ENCODE results near the gene GIPC2. TPM values are rescaled to one million over a fixed set of nuclear protein-coding genes. Genes with fewer than 3 reads are reported as not detected.

GIPC2 gene
- polyA plus RNA-seq, 2 of the 4 experiments (the other 2 are of a cell fraction) = 0.06 TPM; not detected in 1

- POLR2A ChIA-PET = no interaction called here
- WGBS (ENCODE audit: missing lambda C conversion rate) = 3% methylated on average over 3 of the region's 3 CpGs
- Histone ChIP-seq H3K9me3 (no peaks in the 10 kb centered on the region), H3K27ac (no peak overlapping the region), H3K4me2 (no peak overlapping the region), H3K4me1 (no peaks in the 10 kb centered on the region), H3K4me3 (no peak overlapping the region)
- DNase-seq (ENCODE audit: low read depth in 1 of 2, low spot score in 1 of 2) (no peak), FAIRE-seq (no peak), ATAC-seq (no peak)
- CTCF ChIA-PET = no interaction called here
- TF ChIP-seq RFX5 (IDR thresholded peaks at IDR 0.05) (no peak), BHLHE40 (IDR thresholded peaks at IDR 0.05; ENCODE audit: low read depth, low read length) (no peak), FOSB (CRISPR knock-in tag; IDR thresholded peaks at IDR 0.05) (no peak), JUNB (IDR thresholded peaks at IDR 0.05) (no peak)
Measured at GRCh38 chr1:78184460-78185072, 138.8 kb downstream of the GIPC2 start.

Small RNA genes within 50 kb of the gene (small RNA-seq; reads per million reads assigned to genes)
- gene AC103591.3 (1.2 to 13.0 (median 4.3) reads per million in 6 experiments), gene RNA5SP22 (0 to 0.69 (median 0) reads per million in 6 experiments), gene RNU6-1102P (0 reads per million in 6 experiments)

Other genes starting within 250 kb of the GIPC2 start
- gene NEXN, start 157.3 kb upstream of the GIPC2 start, polyA plus RNA-seq (2011; rRNA removed) = 0.54 and 1.8 TPM in 2 replicates
- 7.3 to 8.7 TPM (median 8.2 TPM) in 3 replicates for gene NEXN, start 157.3 kb upstream of the GIPC2 start, polyA plus RNA-seq (2017; fragmentation: RNase III; extraction: RNeasy Plus Mini Kit Qiagen cat#74134 plus additional on column Dnase treatment)
- gene FUBP1, start 66.9 kb upstream of the GIPC2 start, polyA plus RNA-seq (2011; rRNA removed) = 126 and 183 TPM in 2 replicates
- 126 to 131 TPM (median 128 TPM) in 3 replicates for gene FUBP1, start 66.9 kb upstream of the GIPC2 start, polyA plus RNA-seq (2017; fragmentation: RNase III; extraction: RNeasy Plus Mini Kit Qiagen cat#74134 plus additional on column Dnase treatment)
- 18.5 and 30.0 TPM in 2 replicates for gene DNAJB4, start 41.0 kb upstream of the GIPC2 start, polyA plus RNA-seq (2011; rRNA removed)
- gene DNAJB4, start 41.0 kb upstream of the GIPC2 start, polyA plus RNA-seq (2017; fragmentation: RNase III; extraction: RNeasy Plus Mini Kit Qiagen cat#74134 plus additional on column Dnase treatment) = 48.8 to 62.6 TPM (median 49.0 TPM) in 3 replicates